H9 (cell line): ENCODE measurements around the gene GLIPR2. TPM values are rescaled to one million over a fixed set of nuclear protein-coding genes. Genes with fewer than 3 reads are reported as not detected.
A peak's percentile ranks its signal among the peaks of the same experiment; 100 is the strongest.

Experiments
- DNase-seq: peaks from one replicate; pipeline ENCODE4 v3.0.0-alpha.2; 2017
- H2AFZ ChIP-seq: one replicate; pipeline ENCODE4 v1.6.1; 2013; ENCODE audit warnings: mild to moderate bottlenecking, low read length, control low read depth, moderate library complexity
- H2AK5ac ChIP-seq: 2 replicates; pipeline ENCODE4 v1.6.1; 2013; ENCODE audit warnings: low read length, control low read depth, mixed read lengths; ENCODE audit not compliant: insufficient read length
- H2BK120ac ChIP-seq: one replicate; pipeline ENCODE4 v1.6.1; 2013; ENCODE audit warnings: low read depth, mild to moderate bottlenecking, low read length, control low read depth, inconsistent platforms; ENCODE audit not compliant: poor library complexity, severe bottlenecking
- H2BK12ac ChIP-seq: 2 replicates; pipeline ENCODE4 v1.6.1; 2013; ENCODE audit warnings: low read length, control low read depth, mixed read lengths, low read depth; ENCODE audit not compliant: insufficient read length
- H2BK15ac ChIP-seq: 2 replicates; pipeline ENCODE4 v1.6.1; 2013; ENCODE audit warnings: low read depth, low read length, control low read depth
- H2BK20ac ChIP-seq: one replicate; pipeline ENCODE4 v1.6.1; 2013; ENCODE audit warnings: low read depth, mild to moderate bottlenecking, low read length, control low read depth, inconsistent platforms; ENCODE audit not compliant: poor library complexity, severe bottlenecking
- H2BK5ac ChIP-seq: 2 replicates; pipeline ENCODE4 v1.6.1; 2013; ENCODE audit warnings: low read length, control low read depth, mixed read lengths; ENCODE audit not compliant: insufficient read length
- H3K14ac ChIP-seq: 2 replicates; pipeline ENCODE4 v1.6.1; 2013; ENCODE audit warnings: low read length, control low read depth; ENCODE audit not compliant: insufficient read depth
- H3K18ac ChIP-seq: 2 replicates; pipeline ENCODE4 v1.6.1; 2013; ENCODE audit warnings: low read depth, mild to moderate bottlenecking, mixed read lengths, low read length, control low read depth; ENCODE audit not compliant: insufficient read length
- H3K23ac ChIP-seq: 2 replicates; pipeline ENCODE4 v1.6.1; 2013; ENCODE audit warnings: low read length, control low read depth, mixed read lengths, low read depth; ENCODE audit not compliant: insufficient read length
- H3K23me2 ChIP-seq: 2 replicates; pipeline ENCODE4 v1.6.1; 2013; ENCODE audit warnings: low read depth, mild to moderate bottlenecking, mixed read lengths, low read length, control low read depth; ENCODE audit not compliant: insufficient read length, poor library complexity, severe bottlenecking
- H3K27ac ChIP-seq: 2 replicates; pipeline ENCODE4 v1.5.1; 2013; ENCODE audit warnings: low read length, control low read depth, mixed read lengths, low read depth; ENCODE audit not compliant: insufficient read length
- H3K27me3 ChIP-seq: 2 replicates; pipeline ENCODE4 v1.6.1; 2013; ENCODE audit warnings: low read length, control low read depth, inconsistent platforms; ENCODE audit not compliant: insufficient read depth
- H3K4ac ChIP-seq: 2 replicates; pipeline ENCODE4 v1.6.1; 2013; ENCODE audit warnings: low read depth, mild to moderate bottlenecking, control low read depth, inconsistent platforms, low read length, moderate library complexity
- H3K4me1 ChIP-seq: 2 replicates; pipeline ENCODE4 v1.6.1; 2013; ENCODE audit warnings: low read length, control low read depth, inconsistent platforms; ENCODE audit not compliant: insufficient read depth
- H3K4me2 ChIP-seq: 2 replicates; pipeline ENCODE4 v1.6.1; 2013; ENCODE audit warnings: low read length, control low read depth, mixed read lengths; ENCODE audit not compliant: insufficient read length, insufficient read depth
- H3K56ac ChIP-seq: 2 replicates; pipeline ENCODE4 v1.6.1; 2013; ENCODE audit warnings: low read depth, mild to moderate bottlenecking, mixed read lengths, low read length, control low read depth; ENCODE audit not compliant: insufficient read length
- H3K79me1 ChIP-seq: 2 replicates; pipeline ENCODE4 v1.6.1; 2013; ENCODE audit warnings: low read depth, mild to moderate bottlenecking, moderate library complexity, low read length, control low read depth, inconsistent platforms; ENCODE audit not compliant: insufficient read depth, poor library complexity, severe bottlenecking
- H3K79me2 ChIP-seq: 2 replicates; pipeline ENCODE4 v1.6.1; 2013; ENCODE audit warnings: low read length, control low read depth, inconsistent platforms; ENCODE audit not compliant: insufficient read depth
- H3K9ac ChIP-seq: 2 replicates; pipeline ENCODE4 v1.6.1; 2013; ENCODE audit warnings: low read length, control low read depth, mixed read lengths; ENCODE audit not compliant: insufficient read length; ENCODE audit errors: extremely low read depth
- H3K9me3 ChIP-seq: one replicate; pipeline ENCODE4 v1.6.1; 2013; ENCODE audit warnings: low read depth, low read length, inconsistent platforms; ENCODE audit not compliant: control insufficient read depth
- H3T11ph ChIP-seq: one replicate; pipeline ENCODE4 v1.6.1; 2013; ENCODE audit warnings: mild to moderate bottlenecking, low read length, control low read depth, inconsistent platforms
- H4K20me1 ChIP-seq: one replicate; pipeline ENCODE4 v1.6.1; 2013; ENCODE audit not compliant: control insufficient read depth, insufficient read length, insufficient read depth
- H4K5ac ChIP-seq: 2 replicates; pipeline ENCODE4 v1.6.1; 2013; ENCODE audit warnings: low read depth, mild to moderate bottlenecking, mixed read lengths, low read length, control low read depth; ENCODE audit not compliant: insufficient read length
- H4K8ac ChIP-seq: replicated peaks from 2 replicates; pipeline ENCODE4 v1.6.1; 2013; ENCODE audit warnings: low read length, control low read depth, mixed read lengths, low read depth; ENCODE audit not compliant: insufficient read length
- H4K91ac ChIP-seq: 2 replicates; pipeline ENCODE4 v1.6.1; 2013; ENCODE audit warnings: low read depth, mild to moderate bottlenecking, moderate library complexity, mixed read lengths, low read length, control low read depth; ENCODE audit not compliant: insufficient read length
- H3K27ac Mint-ChIP-seq, 3 experiments: 2 replicates in 2 of 3; 3 replicates in 1 of 3; pipeline ENCODE4 v1.8.0; 2020 to 2021; ENCODE audit warnings: mixed read lengths in 3 of 3, mild to moderate bottlenecking in 1 of 3, moderate library complexity in 1 of 3
- H3K27me3 Mint-ChIP-seq: 2 replicates; pipeline ENCODE4 v1.8.0; 2021; ENCODE audit warnings: low read depth, mild to moderate bottlenecking, moderate library complexity, mixed read lengths
- H3K36me3 Mint-ChIP-seq, 3 experiments: 2 replicates in 2 of 3; 3 replicates in 1 of 3; pipeline ENCODE4 v1.8.0; 2020 to 2021; ENCODE audit warnings: low read depth in 3 of 3, mixed read lengths in 3 of 3; ENCODE audit not compliant: insufficient read depth in 1 of 3
- H3K4me1 Mint-ChIP-seq, 2 experiments: 2 replicates each; pipeline ENCODE4 v1.8.0; 2020; ENCODE audit warnings: mixed read lengths in 2 of 2
- H3K4me3 Mint-ChIP-seq, 2 experiments: 2 replicates in 1 of 2; 3 replicates in 1 of 2; pipeline ENCODE4 v1.8.0; 2020 to 2021; ENCODE audit warnings: mild to moderate bottlenecking in 2 of 2, mixed read lengths in 2 of 2, moderate library complexity in 1 of 2
- H3K9me3 Mint-ChIP-seq, 2 experiments: 2 replicates in 1 of 2; 3 replicates in 1 of 2; pipeline ENCODE4 v1.8.0; 2020; ENCODE audit warnings: mild to moderate bottlenecking in 2 of 2, mixed read lengths in 2 of 2, moderate library complexity in 1 of 2
- CTCF ChIP-seq: fragments of 200-600 bp; sonication (generic); conservative IDR thresholded peaks from 3 replicates; pipeline ENCODE4 v1.8.0; 2021; ENCODE audit warnings: antibody characterized with exemption, mild to moderate bottlenecking
- WGBS: extraction: QIAGEN DNeasy Blood & Tissue Kit; methylation state at CpG from one replicate; pipeline ENCODE4 v1.1.7; 2013; ENCODE audit warnings: missing lambda C conversion rate, low lambda C conversion rate, mixed read lengths; ENCODE audit not compliant: insufficient read length; ENCODE audit errors: extremely low coverage; 5-methylcytosine and 5-hydroxymethylcytosine counted together
- total RNA-seq: library from RNA; stranded (reverse); gene quantifications from 2 replicates; pipeline ENCODE4 v1.2.1, GENCODE V29; 2021

GLIPR2 gene
- total RNA-seq, 1 experiment from 2014 or later, result 10.0 TPM

- Mint-ChIP-seq H3K36me3 (peaks cover 11 to 21% (median 19%) of the 10 kb centered on the region in 3 experiments; a peak in 6 of 7 replicates), H3K4me1 (peaks cover 23 to 26% of the 10 kb centered on the region in 2 experiments), H3K4me3 (peak overlapping the region; percentile 94 to 96), H3K27me3 (peaks cover 7% of the 10 kb centered on the region), H3K27ac (0 out of 7 replicates have a peak overlapping the region, but pooled peaks of 1 of the 3 experiments have one; percentile 9), H3K9me3 (no peaks in the 10 kb centered on the region)
- H3K27ac ChIP-seq, result no peak overlapping the region
- H4K5ac ChIP-seq, result no peak overlapping the region
- no peaks in the 10 kb centered on the region for H4K20me1 ChIP-seq
- no peak for TF ChIP-seq CTCF
- no peak overlapping the region for H3K4ac ChIP-seq
- no peak overlapping the region for H3K23ac ChIP-seq
- H3K56ac ChIP-seq, result no peak overlapping the region
- no peak overlapping the region for H3K14ac ChIP-seq
- WGBS, result no CpG with 5 or more reads among the region's 3 CpGs
- no peak overlapping the region for H2BK12ac ChIP-seq
- H2BK20ac ChIP-seq, result no peak overlapping the region
- peak overlapping the region; percentile 48 for H3K9ac ChIP-seq
- H2BK15ac ChIP-seq, result no peak overlapping the region
- no peak overlapping the region for H4K91ac ChIP-seq
- H3K4me2 ChIP-seq, result peak overlapping the region; percentile 95
- H3K79me2 ChIP-seq, result peaks cover 37% of the 10 kb centered on the region
- no peak overlapping the region for H2BK120ac ChIP-seq
- H3K79me1 ChIP-seq, result peaks cover 13% of the 10 kb centered on the region
- peaks cover 10% of the 10 kb centered on the region for H3K23me2 ChIP-seq
- DNase-seq, result no peak
- H3T11ph ChIP-seq, result no peak overlapping the region
- H4K8ac ChIP-seq, result no peak overlapping the region
- H2AK5ac ChIP-seq, result no peak overlapping the region
- H3K27me3 ChIP-seq, result no peaks in the 10 kb centered on the region
- peaks cover 6% of the 10 kb centered on the region; the same call in 1 of the 2 replicates for H3K4me1 ChIP-seq
- H2BK5ac ChIP-seq, result no peak overlapping the region
- no peaks in the 10 kb centered on the region for H3K9me3 ChIP-seq
- no peak overlapping the region for H2AFZ ChIP-seq
- no peak overlapping the region for H3K18ac ChIP-seq
Measured at GRCh38 chr9:36193023-36193422, 56.5 kb downstream of the GLIPR2 start.
